K562 (cell line): Measurements from ENCODE around the gene TRIM31. TPM values are rescaled to one million over a fixed set of nuclear protein-coding genes. Genes with fewer than 3 reads are reported as not detected.

Source experiments
- ATAC-seq: fragments of 200-7000 bp; cut with Tn5 transposase; 3 replicates; pipeline ENCODE4 v1.9.1; 2020; ENCODE audit warnings: moderate library complexity
- BruUV-seq: library from RNA; stranded (reverse); fragments of 400-500 nt; replicated peaks from 2 replicates; lab custom pipeline; 2021; lab: Mats Ljungman, UMichigan
- CTCF ChIA-PET: fragments of 300-600 bp; formaldehyde crosslinking; extraction: SDS; loops from one replicate; lab custom pipeline; 2021; ENCODE audit warnings: low intra/inter-chr PET ratio; lab: Yijun Ruan, JAX
- POLR2A ChIA-PET: fragments of 300-600, 350-650 bp; sonication (Branson Sonifier 250); formaldehyde crosslinking; extraction: SDS; loops from one replicate; lab custom pipeline; 2021; ENCODE audit warnings: antibody characterized with exemption, inconsistent platforms; lab: Yijun Ruan, JAX
- DNase-seq, 4 experiments: peaks; one replicate each; pipeline versions ENCODE4 v3.0.0 to v3.0.0-alpha.2; 2011 to 2018; ENCODE audit warnings: low spot score in 3 of 4, mixed read lengths in 3 of 4; ENCODE audit errors: extremely low read depth in 1 of 4
- FAIRE-seq: peaks from 2 replicates; lab custom pipeline; 2011; peaks lifted over from hg19 to GRCh38; lab: Jason Lieb, UNC
- H2AFZ ChIP-seq: 2 replicates; pipeline ENCODE4 v1.6.0; 2011; ENCODE audit warnings: low read depth, low read length, control low read depth, inconsistent platforms
- H3K27ac ChIP-seq: fragments of 200-600 bp; 3 replicates; pipeline ENCODE4 v1.8.0; 2011; ENCODE audit warnings: low read depth, mild to moderate bottlenecking, control low read depth, inconsistent platforms, low read length, moderate library complexity, mixed read lengths; ENCODE audit errors: extremely low read depth
- H3K27me3 ChIP-seq, 2 experiments: fragments of 300-600 bp in 1 of 2; 2 replicates in 1 of 2; 3 replicates in 1 of 2; pipeline versions ENCODE4 v1.6.0 to v1.8.0; 2011; ENCODE audit warnings: inconsistent platforms in 2 of 2, low read length in 2 of 2, mild to moderate bottlenecking in 1 of 2, mixed read lengths in 1 of 2, moderate library complexity in 1 of 2; ENCODE audit not compliant: control insufficient read depth in 2 of 2, insufficient read depth in 2 of 2
- H3K36me3 ChIP-seq: fragments of 300-600 bp; 3 replicates; pipeline ENCODE4 v1.8.0; 2011; ENCODE audit warnings: mild to moderate bottlenecking, low read length, inconsistent platforms; ENCODE audit not compliant: control insufficient read depth, insufficient read depth
- H3K4me1 ChIP-seq, 2 experiments: fragments of 200-600 bp in 1 of 2; replicated peaks in 1 of 2; 2 replicates in 1 of 2; 3 replicates in 1 of 2; pipeline versions ENCODE4 v1.5.1 to v1.8.0; 2011; ENCODE audit warnings: inconsistent platforms in 2 of 2, low read length in 2 of 2, mild to moderate bottlenecking in 1 of 2, mixed read lengths in 1 of 2, moderate library complexity in 1 of 2; ENCODE audit not compliant: control insufficient read depth in 2 of 2, insufficient read depth in 2 of 2
- H3K4me2 ChIP-seq: 2 replicates; pipeline ENCODE4 v1.6.1; 2011; ENCODE audit warnings: low read length, control low read depth, inconsistent platforms, mixed read lengths; ENCODE audit not compliant: insufficient read depth
- H3K4me3 ChIP-seq: fragments of 200-600 bp; sonication (generic), shearing (Covaris generic); 2 replicates; pipeline ENCODE4 v1.5.1; 2016; ENCODE audit warnings: control low read depth, inconsistent platforms
- H3K79me2 ChIP-seq: fragments of 200-600 bp; 3 replicates; pipeline ENCODE4 v1.8.0; 2011; ENCODE audit warnings: low read length, inconsistent platforms; ENCODE audit not compliant: control insufficient read depth, insufficient read depth
- H3K9ac ChIP-seq, 2 experiments: 2 replicates each; pipeline versions ENCODE4 v1.6.0 to v1.6.1; 2011; ENCODE audit warnings: low read depth in 2 of 2, low read length in 2 of 2, control low read depth in 1 of 2, inconsistent platforms in 1 of 2, mild to moderate bottlenecking in 1 of 2, mixed read lengths in 1 of 2; ENCODE audit not compliant: insufficient read depth in 1 of 2
- H3K9me1 ChIP-seq: one replicate; pipeline ENCODE4 v1.6.0; 2011; ENCODE audit warnings: inconsistent platforms, mild to moderate bottlenecking, low read length, moderate library complexity; ENCODE audit not compliant: control insufficient read depth, insufficient read depth
- H3K9me3 ChIP-seq: replicated peaks from 2 replicates; pipeline ENCODE4 v1.5.1; 2011; ENCODE audit warnings: low read depth, low read length, inconsistent platforms; ENCODE audit not compliant: control insufficient read depth, insufficient read depth
- H4K20me1 ChIP-seq: replicated peaks from 2 replicates; pipeline ENCODE4 v1.6.1; 2011; ENCODE audit warnings: low read length, inconsistent platforms, mixed read lengths; ENCODE audit not compliant: control insufficient read depth, insufficient read depth
- ARID2 ChIP-seq: fragments of 450-650 bp; IDR thresholded peaks from 2 replicates; pipeline ENCODE4 v1.6.1; 2017; ENCODE audit warnings: antibody characterized with exemption, mild to moderate bottlenecking
- BRF1 ChIP-seq: IDR thresholded peaks from 3 replicates; pipeline ENCODE4 v1.6.1; 2011; ENCODE audit warnings: borderline replicate concordance, mild to moderate bottlenecking; ENCODE audit not compliant: insufficient read length; ENCODE audit errors: extremely low read depth
- MCM7 ChIP-seq, 2 experiments: fragments of 450-650 bp; IDR thresholded peaks; 2 replicates each; pipeline ENCODE4 v1.6.1; 2016 to 2018
- POLR2AphosphoS5 ChIP-seq: IDR thresholded peaks from 2 replicates; pipeline ENCODE4 v1.6.1; 2011; ENCODE audit warnings: mild to moderate bottlenecking, low read depth, low read length, moderate library complexity; ENCODE audit not compliant: control insufficient read depth, insufficient read depth
- POLR3G ChIP-seq: IDR thresholded peaks from 2 replicates; pipeline ENCODE4 v1.6.1; 2011; ENCODE audit not compliant: insufficient read length, insufficient replicate concordance; ENCODE audit errors: extremely low read depth
- RBFOX2 ChIP-seq: fragments of 200-400 bp; formaldehyde crosslinking; IDR thresholded peaks from 2 replicates; pipeline ENCODE4 v1.6.1; 2017; ENCODE audit warnings: low read depth, mild to moderate bottlenecking, low read length, moderate library complexity
- SLC30A9 ChIP-seq: fragments of 250-450 bp; sonication (Bioruptor Pico); IDR thresholded peaks from 2 replicates; pipeline ENCODE4 v1.8.0; 2022; ENCODE audit warnings: mild to moderate bottlenecking, moderate library complexity
- SMARCA5 ChIP-seq: fragments of 450-650 bp; IDR thresholded peaks from 2 replicates; pipeline ENCODE4 v1.6.1; 2016
- SP1 ChIP-seq: sonication (generic); formaldehyde crosslinking; IDR thresholded peaks from 2 replicates; pipeline ENCODE4 v1.8.1; 2022; ENCODE audit warnings: mild to moderate bottlenecking, missing genetic modification reagents
- TEAD4 ChIP-seq, 2 experiments: sonication (generic) in 1 of 2; formaldehyde crosslinking in 1 of 2; IDR thresholded peaks; 2 replicates each; pipeline versions ENCODE4 v1.6.1 to v1.8.0; 2012 to 2022; ENCODE audit warnings: borderline replicate concordance in 1 of 2, inconsistent platforms in 1 of 2, low read length in 1 of 2, mild to moderate bottlenecking in 1 of 2, missing genetic modification reagents in 1 of 2
- ZKSCAN8 ChIP-seq: fragments of 200-800 bp; sonication (Bioruptor generic); IDR thresholded peaks from 2 replicates; pipeline ENCODE4 v1.6.1; 2016; ENCODE audit warnings: missing genetic modification characterization, missing compliant biosample characterization
- ZNF512 ChIP-seq: IDR thresholded peaks from 2 replicates; pipeline ENCODE4 v1.6.1; 2016; ENCODE audit warnings: missing genetic modification characterization, missing compliant biosample characterization
- WGBS: fragments of 100-300 bp; shearing (Covaris generic); methylation state at CpG from one replicate; pipeline ENCODE4 v1.1.6; 2016; ENCODE audit warnings: low coverage, mixed read lengths; ENCODE audit not compliant: insufficient coverage; ENCODE audit errors: missing lambda C conversion rate; 5-methylcytosine and 5-hydroxymethylcytosine counted together
- in situ Hi-C: fragments of 300-500 bp; cut with MboI; formaldehyde crosslinking; loops from 4 replicates; pipeline ENCODE4 v1.15.0; 2018; ENCODE audit warnings: inconsistent platforms, mixed read lengths
- intact Hi-C: fragments of 100-400 bp; cut with micrococcal nuclease; formaldehyde crosslinking; loops from 2 replicates; pipeline ENCODE4 v1.14.2; 2022
- polyA plus RNA-seq, 8 experiments: library from polyadenylated mRNA; depleted of rRNA in 4 of 8; stranded (reverse) in 5 of 8; unstranded in 3 of 8; fragments of >200 nt; fragmentation: Nextera tagmentation in 2 of 8; fragmentation: Illumina TruSeq in 1 of 8; extraction: Ambion mirVana in 2 of 8; extraction: Trizol in 1 of 8; gene quantifications; 2 replicates each; pipeline versions ENCODE4 v1.2.1 to v1.2.3, GENCODE V29; 2011 to 2014; ENCODE audit warnings: inconsistent platforms in 1 of 8, missing spikeins in 1 of 8
- total RNA-seq, 7 experiments: library from RNA; depleted of rRNA in 6 of 7; stranded (reverse); fragments of >200 nt in 6 of 7; fragmentation: Illumina TruSeq in 2 of 7; extraction: Trizol in 2 of 7; gene quantifications; 2 replicates each; pipeline versions ENCODE4 v1.2.1 to v1.2.3, GENCODE V29; 2011 to 2021; ENCODE audit warnings: low replicate concordance in 1 of 7

TRIM31 gene
- total and polyA plus RNA-seq, 9 of the 15 experiments (the other 6 are each of a cell fraction or from before 2014, with no cell fraction given), result not detected

- TF ChIP-seq RBFOX2 (no peak), SP1 (CRISPR knock-in tag) (no peak), POLR3G (no peak), TEAD4 (IDR thresholded peaks at IDR 0.05; ENCODE audit: low read length) (no peak), TEAD4 (CRISPR knock-in tag; IDR thresholded peaks at IDR 0.05; ENCODE audit: borderline replicate concordance) (no peak), BRF1 (no peak), ZKSCAN8 (CRISPR knock-in tag) (no peak), ARID2 (no peak), SMARCA5 (no peak), SLC30A9 (CRISPR knock-in tag) (no peak), ZNF512 (tag) (no peak), POLR2AphosphoS5 (no peak)
Measured at GRCh38 chr6:30143780-30144179, 30.9 kb upstream of the TRIM31 start (continued).

DNA sequence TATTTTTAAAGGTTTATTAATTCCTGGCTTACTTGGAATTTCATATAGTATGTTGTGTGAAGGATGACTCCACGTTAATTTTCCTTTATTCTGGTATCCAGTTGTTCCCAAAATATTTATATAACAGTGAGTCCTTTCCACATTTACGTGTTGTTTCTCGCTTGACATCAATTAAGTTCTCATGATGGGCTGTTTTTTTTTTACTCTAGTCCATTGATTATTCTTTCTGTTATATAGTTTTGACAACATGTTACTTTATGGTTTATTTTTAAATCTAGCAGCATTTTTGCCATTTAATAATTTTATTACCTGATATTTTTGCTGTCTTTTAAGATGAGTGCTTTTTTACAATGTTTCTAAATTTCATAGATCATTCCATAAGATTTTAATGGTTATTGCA, 29.8 kb upstream of the TRIM31 start:
- CTCF ChIA-PET, result no interaction called here
- no peak overlapping the region for H2AFZ ChIP-seq
- in situ Hi-C loops (no loop called here), intact Hi-C loops (no loop called here)
- no peak overlapping the region for H3K4me3 ChIP-seq
- H3K4me2 ChIP-seq, result no peak overlapping the region
- no peak for FAIRE-seq
- no TSS peak for BruUV-seq
- no peak for TF ChIP-seq MCM7 (IDR thresholded peaks at IDR 0.05)
- TF ChIP-seq POLR3G, result no peak
- TF ChIP-seq, all 486 proteins: peak for 0
- DNase-seq (no peak), ATAC-seq (no peak)
- 5% methylated on average over 3 of the region's 3 CpGs for WGBS
- H3K27ac ChIP-seq, result no peak overlapping the region
- no peaks in the 10 kb centered on the region for H3K79me2 ChIP-seq
- H4K20me1 ChIP-seq, result no peaks in the 10 kb centered on the region
- no peaks in the 10 kb centered on the region for H3K36me3 ChIP-seq
- H3K9me3 ChIP-seq, result no peaks in the 10 kb centered on the region
- peaks cover 3 to 22% of the 10 kb centered on the region in 2 experiments for H3K27me3 ChIP-seq
- H3K9me1 ChIP-seq, result no peaks in the 10 kb centered on the region
- POLR2A ChIA-PET, result interaction anchor here (1.0 kb wide), 1 partner anchor 9 kb away, joined by 4 read pairs; no protein-coding TSS in a partner anchor
- H3K9ac ChIP-seq, result no peak overlapping the region
- no peaks in the 10 kb centered on the region for H3K4me1 ChIP-seq
